Vagina (tissue), 2 donors: ENCODE data around the gene ILF3.

Experiments
- POLR2A ChIP-seq, 2 donors: fragments of 450-650 bp; IDR thresholded peaks; one replicate each; pipeline ENCODE4 v1.6.1; 2017; ENCODE audit warnings: antibody characterized with exemption in 2 of 2, mild to moderate bottlenecking in 2 of 2, moderate library complexity in 2 of 2
- POLR2AphosphoS5 ChIP-seq, 2 donors: sonication (generic); formaldehyde crosslinking; IDR thresholded peaks; one replicate each; pipeline ENCODE4 v1.9.0; 2017; ENCODE audit warnings: antibody characterized with exemption in 2 of 2, mild to moderate bottlenecking in 2 of 2, low read depth in 1 of 2; ENCODE audit not compliant: insufficient read depth in 1 of 2
- TF ChIP-seq, protein P1 (sequence below), 3 experiments: fragments of 450-650 bp in 2 of 3; fragments of 200-600 bp in 1 of 3; sonication (generic) in 1 of 3; IDR thresholded peaks; one replicate each; pipeline ENCODE4 v1.5.1; 2017 to 2019; ENCODE audit warnings: antibody characterized with exemption in 3 of 3, mild to moderate bottlenecking in 2 of 3, moderate library complexity in 2 of 3

DNA sequence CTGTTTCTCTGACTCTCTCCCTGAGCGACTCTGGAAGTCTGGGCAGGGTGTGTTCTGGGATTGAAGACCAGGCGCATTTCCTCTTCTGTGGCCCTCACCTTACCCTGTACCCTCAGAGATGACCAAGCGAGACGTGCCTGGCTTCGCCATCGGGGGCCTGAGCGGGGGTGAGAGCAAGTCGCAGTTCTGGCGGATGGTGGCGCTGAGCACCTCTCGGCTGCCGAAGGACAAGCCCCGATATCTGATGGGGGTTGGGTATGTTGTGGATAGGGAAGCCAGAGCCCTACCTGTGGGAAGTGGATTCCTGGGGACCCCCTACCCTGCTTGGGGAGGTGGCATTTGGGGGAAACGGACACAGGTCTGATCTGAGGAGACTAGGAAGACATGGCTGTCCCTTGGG is 57.9 kb downstream of the ILF3 start:
- TF ChIP-seq, protein P1, sequence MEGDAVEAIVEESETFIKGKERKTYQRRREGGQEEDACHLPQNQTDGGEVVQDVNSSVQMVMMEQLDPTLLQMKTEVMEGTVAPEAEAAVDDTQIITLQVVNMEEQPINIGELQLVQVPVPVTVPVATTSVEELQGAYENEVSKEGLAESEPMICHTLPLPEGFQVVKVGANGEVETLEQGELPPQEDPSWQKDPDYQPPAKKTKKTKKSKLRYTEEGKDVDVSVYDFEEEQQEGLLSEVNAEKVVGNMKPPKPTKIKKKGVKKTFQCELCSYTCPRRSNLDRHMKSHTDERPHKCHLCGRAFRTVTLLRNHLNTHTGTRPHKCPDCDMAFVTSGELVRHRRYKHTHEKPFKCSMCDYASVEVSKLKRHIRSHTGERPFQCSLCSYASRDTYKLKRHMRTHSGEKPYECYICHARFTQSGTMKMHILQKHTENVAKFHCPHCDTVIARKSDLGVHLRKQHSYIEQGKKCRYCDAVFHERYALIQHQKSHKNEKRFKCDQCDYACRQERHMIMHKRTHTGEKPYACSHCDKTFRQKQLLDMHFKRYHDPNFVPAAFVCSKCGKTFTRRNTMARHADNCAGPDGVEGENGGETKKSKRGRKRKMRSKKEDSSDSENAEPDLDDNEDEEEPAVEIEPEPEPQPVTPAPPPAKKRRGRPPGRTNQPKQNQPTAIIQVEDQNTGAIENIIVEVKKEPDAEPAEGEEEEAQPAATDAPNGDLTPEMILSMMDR (IDR thresholded peaks at IDR 0.05), result no peak
- TF ChIP-seq POLR2A (IDR thresholded peaks at IDR 0.05), result no peak
- TF ChIP-seq POLR2AphosphoS5 (IDR thresholded peaks at IDR 0.05; ENCODE audit: insufficient read depth in 1 of 2, low read depth in 1 of 2), result no peak
